DMS153 (cell line): ENCODE data around the gene DENND2A.
"Not testable (repeated sequence)": the region's sequence is repeated elsewhere in the genome, so short reads cannot be mapped to it uniquely, and the experiment has no call there.

Experiments used
- DNase-seq: peaks from one replicate; lab custom pipeline; 2025; lab: John Stamatoyannopoulos, UW

The DENND2A gene

DNA sequence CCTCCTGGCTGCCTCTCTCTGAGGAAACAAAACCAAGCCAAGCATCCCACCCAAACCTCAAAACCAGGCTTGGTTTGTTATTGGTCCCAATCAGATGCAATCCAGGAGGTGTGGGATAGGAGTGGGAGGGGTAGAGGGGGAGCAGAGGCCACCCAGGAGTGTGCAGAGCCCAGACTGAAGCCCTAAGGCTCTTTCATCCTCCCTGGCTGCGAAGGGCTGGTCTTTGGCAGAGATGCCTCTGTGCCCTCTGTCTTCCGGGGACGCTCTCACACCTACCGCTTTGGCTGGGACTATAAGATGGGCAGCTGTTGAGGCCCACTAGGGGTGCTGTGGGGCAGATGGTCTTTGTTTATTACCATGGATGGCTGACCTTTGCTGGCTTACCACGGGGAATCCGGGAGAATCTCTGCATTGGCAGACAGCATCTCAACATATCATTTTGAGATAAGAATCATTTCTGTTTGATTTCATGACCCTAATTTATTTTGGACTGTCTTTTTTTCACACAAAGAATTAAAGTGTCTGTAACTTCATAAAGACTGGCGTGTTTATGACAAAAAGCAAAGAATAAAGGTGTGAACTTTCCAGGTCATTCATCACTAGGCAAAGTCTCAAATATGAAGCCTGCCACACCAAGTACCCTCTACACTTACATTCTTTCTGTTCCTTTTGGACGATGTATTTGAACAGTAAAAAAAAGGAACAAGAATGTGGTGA, 6.5 kb upstream of the DENND2A start:
- peak; percentile 57 for DNase-seq

DNA sequence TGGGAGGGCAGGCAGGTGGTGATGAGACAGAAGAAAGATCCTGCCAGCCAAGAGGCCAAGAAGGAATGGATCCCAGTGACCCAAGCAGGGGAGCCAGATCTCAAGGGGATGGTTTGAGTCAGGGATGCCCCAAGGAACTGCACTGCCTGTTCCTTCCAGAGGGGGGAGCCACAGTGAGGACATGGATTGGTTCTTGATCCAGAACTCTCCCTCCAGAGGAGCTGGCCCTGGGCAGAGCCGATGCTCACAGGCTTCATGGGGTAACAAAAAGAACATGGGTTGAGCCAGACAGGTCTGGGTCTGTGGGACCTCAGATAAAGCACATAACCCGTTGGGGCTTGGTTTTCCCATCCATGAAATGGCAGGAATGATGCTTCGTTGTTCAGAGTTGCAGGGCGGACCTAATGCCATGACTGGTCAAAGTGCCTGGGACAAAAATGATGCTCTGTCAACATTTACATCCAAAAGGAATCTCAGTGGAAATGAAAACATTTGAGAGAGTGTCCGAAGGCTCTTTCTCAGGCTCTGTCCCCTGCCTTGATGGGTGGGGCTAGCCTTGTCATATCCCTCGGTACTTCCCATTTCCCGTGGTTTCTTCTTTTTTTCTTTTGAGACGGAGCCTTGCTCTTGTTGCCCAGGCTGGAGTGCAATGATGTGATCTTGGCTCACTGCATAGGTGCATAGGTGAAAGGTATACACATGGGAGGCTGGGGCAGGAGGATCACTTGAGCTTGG, 4.7 kb upstream of the DENND2A start:
- no peak for DNase-seq

DNA sequence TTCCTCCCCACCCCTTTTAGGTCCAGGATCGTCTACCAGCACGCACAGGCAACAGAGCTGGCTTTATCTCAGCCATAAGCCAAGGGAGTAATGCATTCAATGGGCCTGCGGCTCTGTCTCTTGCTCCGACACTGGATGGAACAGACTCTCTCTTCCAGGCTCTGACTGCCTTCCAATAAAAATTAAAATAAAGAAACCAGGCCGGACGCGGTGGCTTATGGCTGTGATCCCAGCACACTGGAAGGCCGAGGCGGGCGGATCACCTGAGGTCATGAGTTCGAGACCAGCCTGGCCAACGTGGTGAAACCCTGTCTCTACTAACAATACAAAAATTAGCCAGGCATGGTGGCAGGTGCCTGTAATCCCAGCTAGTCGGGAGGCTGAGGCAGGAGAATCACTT, 4.1 kb upstream of the DENND2A start:
- DNase-seq = not testable (repeated sequence)

DNA sequence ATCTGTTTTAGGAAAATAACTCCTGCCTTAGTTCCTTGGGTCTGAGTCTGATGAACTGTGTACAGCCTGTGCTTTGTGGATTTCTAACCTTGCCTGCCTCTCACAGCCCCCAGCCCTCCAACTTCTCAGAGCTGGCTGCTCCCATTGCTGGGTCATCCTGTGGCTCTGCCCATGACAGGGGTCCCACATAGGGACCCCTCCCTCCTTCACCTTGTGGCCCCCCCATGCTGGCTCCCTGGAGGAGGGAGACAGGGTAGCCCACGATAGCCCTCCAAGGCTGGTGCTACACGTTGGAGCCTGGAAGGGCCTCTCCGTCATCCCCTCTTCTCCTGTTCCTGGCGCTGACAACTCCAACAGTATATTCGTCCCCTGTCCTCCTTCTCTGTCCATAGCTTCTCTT, 2.8 kb upstream of the DENND2A start:
- no peak for DNase-seq

DNA sequence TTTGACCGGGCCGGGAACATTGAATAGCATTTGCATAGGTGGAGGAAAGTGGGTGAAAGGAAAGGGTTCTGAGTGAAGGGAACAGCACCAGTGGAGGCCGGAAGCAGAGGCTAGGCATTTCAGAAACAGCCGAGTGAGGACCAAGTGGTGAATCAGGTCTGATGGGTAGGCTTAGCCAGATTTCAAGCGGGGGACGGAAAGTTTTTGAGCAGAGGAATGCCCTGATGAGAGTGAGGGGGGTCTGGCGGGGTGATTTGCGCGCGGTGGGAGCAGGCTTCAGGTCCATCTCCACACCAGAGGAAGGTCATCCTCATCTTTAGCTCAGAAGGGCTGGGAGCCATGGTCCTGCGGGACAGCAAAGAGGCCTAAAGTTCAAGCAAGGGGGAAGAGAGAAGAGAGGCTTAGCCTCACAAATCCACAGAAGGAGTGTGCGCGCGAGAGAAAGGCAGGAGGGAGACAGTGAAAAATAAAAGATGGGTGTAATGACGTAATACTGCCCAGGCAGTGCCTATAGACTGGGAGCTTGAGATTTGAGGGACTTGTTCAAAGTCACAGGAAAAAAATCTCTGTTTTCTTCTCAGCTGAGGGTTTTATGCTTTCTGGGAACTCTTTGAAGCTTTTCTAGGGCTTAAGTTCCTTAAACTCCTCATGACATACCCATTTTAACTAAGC, 1.0 kb upstream of the DENND2A start:
- no peak for DNase-seq

DNA sequence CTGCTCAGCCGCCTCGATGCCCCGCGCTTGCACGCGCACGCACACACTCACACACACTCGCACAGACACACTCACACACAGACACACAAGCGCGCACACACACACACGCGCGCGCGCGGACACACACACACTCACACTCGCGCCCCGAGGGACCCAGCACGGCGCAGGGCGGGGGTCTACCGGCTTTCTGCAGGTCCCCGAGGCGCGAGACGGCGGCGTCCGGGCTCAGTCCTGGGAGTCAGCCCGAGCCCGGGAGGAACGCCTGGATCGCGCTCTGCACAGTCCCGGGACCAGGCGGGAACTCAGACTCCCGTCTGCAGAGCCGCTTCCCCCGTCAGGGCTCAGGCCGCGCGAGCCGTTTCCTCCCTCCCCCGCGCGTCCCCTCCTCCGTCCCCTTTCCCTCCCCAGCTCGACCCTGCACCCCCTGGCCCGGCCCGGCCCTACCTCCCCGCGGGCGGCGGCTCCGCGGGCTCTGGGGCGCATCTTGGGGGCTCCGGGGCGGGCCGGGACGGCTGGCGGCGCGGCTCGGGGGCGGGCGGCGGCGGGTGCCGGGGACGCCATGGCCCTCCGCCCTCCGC, 464 bp downstream of the DENND2A start:
- DNase-seq = no peak

DNA sequence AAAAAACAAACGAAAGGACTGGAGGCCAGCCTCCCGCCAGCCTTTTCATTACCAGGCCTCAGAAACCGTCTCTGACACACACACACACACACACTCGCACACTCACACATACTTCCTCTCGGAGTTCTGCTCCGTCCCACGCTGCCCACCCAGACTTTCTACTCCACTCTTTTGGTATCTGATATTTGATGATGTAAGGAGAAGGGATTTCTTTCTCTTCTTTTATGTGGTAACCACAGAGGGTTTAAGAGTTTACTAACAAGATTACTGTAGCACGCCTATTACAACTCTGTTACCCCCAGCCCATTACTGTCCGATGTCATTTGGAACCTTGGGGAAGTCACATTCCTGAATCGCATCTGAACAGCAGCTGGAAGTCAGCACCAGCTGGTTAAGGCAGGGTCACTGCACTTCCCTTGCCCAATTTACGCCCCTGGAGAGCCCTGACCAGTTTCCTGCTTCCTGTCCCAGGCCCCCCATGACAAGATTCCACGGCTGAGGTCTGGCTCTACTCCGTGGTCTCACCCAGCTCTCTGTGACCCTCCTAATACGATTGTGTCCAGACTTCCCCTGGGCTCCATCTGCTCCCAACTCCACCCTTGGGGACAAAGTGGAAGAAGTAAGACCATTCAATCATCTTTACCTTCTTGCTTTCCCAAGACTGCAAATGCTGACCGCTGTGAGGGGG, 1.1 kb downstream of the DENND2A start:
- no peak for DNase-seq

DNA sequence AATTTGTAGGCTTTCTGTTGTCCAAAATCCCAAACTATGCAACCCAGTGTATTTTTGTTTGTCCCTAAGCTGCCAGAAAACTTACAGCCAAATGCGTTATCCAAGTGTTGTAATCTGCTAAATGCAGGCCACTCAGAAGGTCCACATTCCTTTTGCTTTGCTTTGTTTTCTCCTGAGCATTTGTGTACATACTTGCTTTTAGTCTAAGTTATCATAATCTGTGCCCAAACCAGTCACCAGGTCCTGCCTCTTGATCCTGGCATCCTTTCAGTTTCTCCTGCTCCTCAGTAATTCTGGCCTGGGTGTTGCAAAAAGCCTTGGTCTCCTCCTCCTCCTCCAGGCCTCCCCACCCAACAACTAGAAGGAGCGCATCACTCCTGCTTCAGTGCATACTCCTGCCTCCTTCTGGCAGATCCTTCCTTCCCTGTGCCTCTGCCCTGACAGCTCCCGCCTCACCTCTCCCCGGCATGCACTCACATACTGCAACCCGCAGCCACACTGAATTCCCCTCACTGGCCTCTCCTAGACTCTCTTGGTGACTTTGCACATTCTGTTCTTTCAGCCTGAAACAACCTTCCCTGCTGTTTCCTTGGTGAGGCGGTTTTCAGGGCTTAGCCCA, 2.3 kb downstream of the DENND2A start:
- no peak for DNase-seq

DNA sequence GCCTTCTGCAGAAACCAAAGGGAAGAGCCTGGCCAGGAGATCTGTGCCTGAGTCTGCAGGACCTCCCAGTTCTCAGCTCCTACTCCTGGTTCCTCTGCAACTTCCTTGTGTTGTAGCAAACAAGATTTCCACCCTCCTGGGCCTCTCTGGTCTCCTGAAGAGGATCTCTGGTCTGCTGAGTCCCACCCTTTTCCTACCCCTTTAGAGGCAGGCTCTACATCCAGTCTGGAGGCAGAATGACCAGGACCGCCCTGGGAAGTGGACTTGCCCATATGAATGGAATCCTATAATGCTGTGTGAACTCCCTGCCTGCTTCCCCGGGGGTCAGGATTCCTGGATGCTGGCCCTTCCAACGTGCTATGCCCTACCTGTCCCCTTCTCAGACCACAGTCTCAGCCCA, 3.2 kb downstream of the DENND2A start:
- DNase-seq = no peak

DNA sequence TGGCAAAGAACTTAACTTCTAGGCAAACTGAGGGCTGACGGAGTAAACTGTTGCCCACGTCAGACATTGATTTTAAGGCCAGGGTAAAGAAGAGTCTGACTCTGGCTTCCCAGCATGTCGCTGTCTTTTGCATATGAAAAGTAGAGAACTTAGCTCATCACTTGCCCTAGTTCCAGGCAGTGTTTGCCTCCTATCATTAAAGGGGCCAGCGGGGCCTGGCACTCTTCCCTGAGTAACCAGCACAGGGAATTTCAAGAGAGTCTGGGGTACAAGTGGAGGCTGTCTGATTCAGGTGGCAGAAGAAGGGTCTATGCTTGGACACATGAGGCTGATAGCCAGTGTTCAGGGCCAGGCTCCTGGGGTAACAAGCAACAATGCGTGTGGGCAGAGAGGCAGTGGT, 4.8 kb downstream of the DENND2A start:
- DNase-seq = no peak

DNA sequence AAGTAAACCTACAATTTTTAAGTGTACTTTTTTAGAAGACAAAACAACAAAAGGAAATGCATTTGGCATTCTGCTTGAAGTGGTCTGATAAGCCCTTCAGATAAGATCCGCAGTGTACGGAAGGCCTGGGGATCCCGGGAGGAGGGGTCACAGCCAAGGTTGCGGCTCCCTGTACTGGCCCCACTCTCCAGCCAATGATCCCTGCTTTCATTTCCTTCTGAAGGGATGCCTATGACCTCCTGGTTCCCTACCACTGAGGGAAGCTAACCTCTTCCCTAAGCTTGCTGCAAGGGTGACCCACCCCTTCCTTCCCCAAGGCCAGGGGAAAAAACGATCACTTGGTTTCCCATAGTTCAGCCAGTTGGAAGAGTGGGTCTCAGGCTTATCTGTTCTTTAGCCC, 5.3 kb downstream of the DENND2A start:
- DNase-seq = no peak

DNA sequence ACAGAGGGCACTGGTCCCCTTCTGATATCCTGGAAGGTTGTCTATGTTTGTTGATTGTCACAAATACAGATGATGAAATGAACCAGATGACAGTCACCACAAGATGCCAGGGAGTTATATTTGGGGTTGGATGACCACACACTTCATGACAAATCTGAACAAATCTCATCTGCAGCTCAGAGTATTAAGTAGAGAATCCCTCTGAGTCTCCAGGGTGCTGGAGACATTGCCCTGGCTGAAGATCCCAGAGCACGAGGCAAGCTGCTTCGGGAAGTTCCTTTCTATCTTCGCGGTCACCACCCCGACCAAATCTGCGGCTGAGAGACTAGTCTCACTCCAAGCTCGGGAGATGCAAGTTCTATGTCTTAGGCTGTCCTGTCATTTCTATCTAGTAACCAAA, 9.0 kb downstream of the DENND2A start:
- no peak for DNase-seq

DNA sequence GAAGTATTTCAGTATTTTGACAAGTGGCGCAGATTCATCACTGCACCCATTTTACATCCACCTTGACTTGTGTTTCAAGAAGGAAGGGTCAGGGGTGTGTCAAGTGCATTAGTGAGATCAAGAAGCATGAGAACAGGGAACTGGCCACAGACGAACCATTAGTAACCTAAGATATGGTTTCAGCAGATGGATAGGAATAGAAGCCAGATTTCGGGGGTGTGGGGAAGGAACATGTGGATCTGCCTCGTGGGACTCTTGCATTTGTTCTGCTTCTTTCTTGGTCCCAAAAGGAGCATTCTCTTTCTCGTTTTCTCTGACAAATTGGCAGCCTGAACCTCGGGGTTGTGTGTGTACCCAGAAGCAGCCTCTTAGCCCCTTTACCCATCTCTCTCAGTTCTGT, 9.6 kb downstream of the DENND2A start:
- DNase-seq = no peak

DNA sequence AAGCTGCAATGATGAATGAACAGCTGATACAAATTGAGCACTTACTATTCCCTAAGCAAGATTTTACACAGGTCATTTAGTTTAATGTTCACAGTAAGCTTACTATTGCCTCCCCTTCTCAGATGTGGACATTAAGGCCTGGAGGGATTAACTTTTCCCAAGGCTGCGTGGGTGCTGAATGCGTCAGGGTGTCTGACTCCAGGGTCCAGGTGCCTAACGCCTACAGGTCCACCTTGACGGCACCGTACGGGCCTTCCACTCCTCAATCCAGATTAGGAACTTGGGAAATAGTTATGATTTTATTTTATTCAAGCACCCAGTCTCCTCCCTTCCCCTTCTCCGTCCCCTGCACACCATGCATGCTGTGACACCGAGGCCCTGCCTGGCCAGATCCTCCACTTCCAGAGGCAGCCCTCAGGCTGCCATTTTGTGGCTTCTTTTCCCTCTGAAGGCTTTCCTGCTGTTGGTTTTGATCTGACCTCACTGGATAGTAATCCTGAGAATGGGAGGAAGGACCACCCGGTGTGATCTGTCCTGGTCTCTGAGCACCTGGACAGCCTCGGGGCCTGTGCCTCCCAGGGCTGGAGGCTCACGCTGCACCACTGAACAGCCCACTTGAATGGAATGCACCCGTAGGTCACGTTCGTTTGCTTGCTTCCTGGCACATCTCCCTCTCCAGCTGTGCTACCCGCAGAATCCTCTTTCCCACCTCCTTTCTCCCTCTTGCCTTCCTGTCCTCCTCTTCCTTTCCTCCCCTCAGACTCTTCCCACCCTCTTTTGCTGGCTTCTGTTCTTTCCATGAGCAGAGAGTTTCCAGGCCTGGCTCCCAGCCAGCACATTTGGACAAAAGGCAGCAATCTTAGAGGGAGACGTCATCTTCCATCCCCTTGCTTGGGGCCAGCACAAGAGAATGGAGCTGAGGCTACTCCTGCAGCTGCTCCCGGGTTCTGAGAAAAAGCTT, 14.4 kb downstream of the DENND2A start:
- no peak for DNase-seq

DNA sequence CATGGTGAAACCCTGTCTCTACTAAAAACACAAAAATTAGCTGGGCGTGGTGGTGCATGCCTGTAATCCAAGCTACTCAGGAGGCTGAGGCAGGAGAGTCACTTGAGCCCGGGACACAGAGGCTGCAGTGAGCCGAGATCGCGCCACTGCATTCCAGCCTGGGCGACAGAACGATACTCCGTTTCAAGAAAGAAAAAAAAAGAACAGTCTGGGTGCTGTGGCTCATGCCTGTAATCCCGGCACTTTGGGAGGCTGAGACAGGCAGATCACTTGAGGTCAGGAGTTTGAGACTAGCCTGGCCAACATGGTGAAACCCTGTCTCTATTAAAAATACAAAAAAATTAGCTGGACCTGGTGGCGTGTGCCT, 15.4 kb downstream of the DENND2A start:
- DNase-seq = not testable (repeated sequence)

DNA sequence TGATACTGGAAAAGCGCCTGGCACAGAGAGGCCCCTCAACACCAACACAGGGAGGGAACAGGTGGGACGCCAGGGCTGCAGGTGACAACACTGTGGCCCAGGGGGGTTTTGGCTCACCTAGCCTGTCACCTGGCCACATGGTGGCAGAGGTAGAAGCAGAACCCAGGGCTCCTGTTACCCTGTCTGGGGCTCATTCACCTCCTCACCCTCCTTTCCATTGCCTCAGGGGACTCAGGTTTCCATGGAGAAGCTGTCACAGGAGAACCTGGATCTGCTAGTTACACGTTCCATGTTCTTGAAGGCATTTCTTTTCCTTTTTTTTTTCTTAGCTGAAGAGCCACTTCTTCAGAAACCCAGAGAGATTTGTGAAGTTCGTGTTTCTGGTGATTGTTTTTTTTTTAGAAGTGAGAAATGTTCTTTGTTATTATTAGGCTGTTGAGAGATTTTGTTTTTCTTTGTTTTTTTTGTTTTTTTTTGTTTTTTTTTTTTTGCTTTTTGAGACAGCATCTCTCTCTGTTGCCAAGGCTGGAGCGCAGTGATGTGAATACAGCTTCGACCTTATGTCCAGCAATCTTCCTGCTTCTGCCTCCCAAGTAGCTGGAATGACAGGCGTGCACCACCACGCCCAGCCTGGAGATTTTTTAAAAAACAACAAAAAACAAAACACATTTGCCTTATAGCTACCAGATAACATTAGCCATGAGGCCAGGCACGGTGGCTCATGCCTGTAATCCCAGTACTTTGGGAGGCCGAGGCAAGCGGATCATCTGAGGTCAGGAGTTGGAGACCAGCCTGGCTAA, 16.0 kb downstream of the DENND2A start:
- DNase-seq = no peak

DNA sequence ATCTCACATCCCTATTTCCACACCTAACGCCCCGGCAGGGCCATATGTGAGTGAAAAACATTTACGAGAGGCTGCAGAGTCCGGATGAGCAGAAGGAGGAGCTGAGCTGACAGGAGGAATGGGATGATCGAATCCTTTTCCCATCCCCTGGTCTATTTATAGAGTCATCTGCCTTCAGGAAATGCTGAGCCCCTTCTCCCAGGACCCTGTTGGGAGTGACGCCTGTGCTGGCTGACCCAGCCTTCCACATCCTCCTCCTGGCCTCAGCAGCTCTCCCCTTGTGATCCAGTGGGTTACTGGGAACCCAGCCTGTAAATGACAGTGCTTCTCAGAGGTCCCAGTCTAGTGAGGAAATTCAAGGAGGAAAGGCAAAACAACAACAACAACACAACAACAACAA, 16.6 kb downstream of the DENND2A start:
- no peak for DNase-seq

DNA sequence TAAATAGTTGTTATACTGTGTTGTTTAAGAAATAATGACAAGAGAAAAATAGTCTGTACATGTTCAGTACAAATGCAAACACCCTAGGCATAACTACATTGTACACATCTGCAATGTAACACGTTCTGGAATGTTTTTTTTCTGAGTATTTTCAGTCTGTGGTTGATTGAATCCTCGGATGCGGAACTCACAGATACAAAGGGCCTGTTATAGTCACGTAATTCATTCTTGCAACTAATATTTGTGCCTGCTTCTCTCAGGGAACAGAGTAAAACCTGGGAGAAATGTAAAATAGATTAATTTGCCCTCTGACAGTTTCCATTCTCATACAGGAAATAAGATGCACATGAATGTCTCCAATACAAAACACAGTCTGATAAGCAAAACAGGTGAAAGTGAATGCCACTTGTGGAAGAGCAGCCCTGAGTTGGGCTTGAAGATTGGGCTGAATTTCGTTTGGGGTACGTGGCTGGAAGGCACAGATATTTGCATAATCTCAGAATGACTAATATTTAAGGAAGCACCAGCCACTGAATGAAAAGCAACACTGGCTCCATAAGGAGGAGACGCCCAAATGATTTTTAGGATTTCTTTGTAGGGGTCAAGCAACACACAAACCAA, 19.1 kb downstream of the DENND2A start:
- no peak for DNase-seq

DNA sequence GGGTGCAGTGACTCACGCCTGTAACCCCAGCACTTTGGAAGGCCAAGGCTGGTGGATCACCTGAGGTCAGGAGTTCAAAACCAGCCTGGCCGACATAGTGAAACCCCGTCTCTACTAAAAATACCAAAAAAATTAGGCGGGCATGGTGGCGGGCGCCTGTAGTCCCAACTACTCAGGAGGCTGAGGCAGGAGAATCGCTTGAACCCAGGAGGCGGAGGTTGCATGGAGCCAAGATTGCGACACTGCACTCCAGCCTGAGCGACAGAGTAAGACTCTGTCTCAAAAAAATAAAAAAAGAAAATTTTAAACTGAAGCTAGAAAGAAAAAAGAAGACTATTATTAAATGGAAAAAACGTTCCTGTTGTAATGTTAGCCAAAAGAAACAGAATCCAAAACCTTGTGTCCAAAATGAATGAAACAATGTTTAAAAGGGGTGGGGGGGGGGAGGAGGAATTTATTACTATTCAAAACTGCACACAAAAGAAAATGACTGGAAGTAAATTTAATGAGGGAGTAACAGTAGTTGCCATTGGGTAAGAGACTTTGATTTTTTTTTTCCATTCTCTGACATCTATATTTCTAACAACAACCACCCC, 20.6 kb downstream of the DENND2A start:
- DNase-seq = not testable (repeated sequence)
